ENCODE data around the gene SPATA9. TPM values are rescaled to one million over a fixed set of nuclear protein-coding genes. Genes with fewer than 3 reads are reported as not detected.
A peak's percentile ranks its signal among the peaks of the same experiment; 100 is the strongest.

Gene SPATA9
- total and polyA plus RNA-seq, 9 of the 15 experiments (the other 6 are each of a cell fraction or from before 2014, with no cell fraction given), result 0.16 to 5.5 (median 0.39) TPM; not detected in 3

GRCh38 chr5:95729115-95730010, 46.6 kb upstream of the SPATA9 start (continued):
- TF ChIP-seq ZHX1 (conservative IDR thresholded peaks at IDR 0.05; ENCODE audit: low read length), result no peak
- TF ChIP-seq ZNF583 (CRISPR knock-in tag; IDR thresholded peaks at IDR 0.05), result no peak
- TF ChIP-seq ZNF165 (CRISPR knock-in tag; IDR thresholded peaks at IDR 0.05; ENCODE audit: borderline replicate concordance), result no peak
- TF ChIP-seq ZNF444 (CRISPR knock-in tag; IDR thresholded peaks at IDR 0.05), result peak; percentile 12; the same call in 1 of the 2 replicates
- no peak; the same call in 1 of the 2 replicates for TF ChIP-seq HMG20B (CRISPR knock-in tag; IDR thresholded peaks at IDR 0.05)
- peak in 1 of 2 experiments; percentile 33; a peak in 2 of 4 replicates for TF ChIP-seq MAZ (CRISPR knock-in tag; conservative IDR thresholded peaks at IDR 0.05 in 1 of 2, IDR thresholded peaks at IDR 0.05 in 1 of 2)
- TF ChIP-seq ZKSCAN1 (IDR thresholded peaks at IDR 0.05; ENCODE audit: low read depth, low read length), result no peak
- TF ChIP-seq GTF2B (IDR thresholded peaks at IDR 0.05; ENCODE audit: extremely low read depth, insufficient read length), result no peak
- peak; percentile 78; the same call in 1 of the 2 replicates for TF ChIP-seq BRD4 (IDR thresholded peaks at IDR 0.05)
- TF ChIP-seq SOX6 (IDR thresholded peaks at IDR 0.05), result no peak; the same call in 1 of the 2 replicates
- no peak for TF ChIP-seq ZFPM2 (CRISPR knock-in tag; IDR thresholded peaks at IDR 0.05)
- TF ChIP-seq ZSCAN29 (IDR thresholded peaks at IDR 0.05), result no peak
- TF ChIP-seq MAFF (IDR thresholded peaks at IDR 0.05; ENCODE audit: low read length), result no peak
- no peak for TF ChIP-seq ZZZ3 (IDR thresholded peaks at IDR 0.05)
- peak; percentile 31 for TF ChIP-seq BRD9 (IDR thresholded peaks at IDR 0.05; ENCODE audit: low read depth, partially characterized antibody)
- peak in 1 of 2 experiments; percentile 57; a peak in 1 of 4 replicates for TF ChIP-seq TBL1XR1 (IDR thresholded peaks at IDR 0.05; ENCODE audit: low read length in 2 of 2)
- 0 out of 2 replicates have a peak, but pooled peaks have one; percentile 31 for TF ChIP-seq NFRKB (IDR thresholded peaks at IDR 0.05; ENCODE audit: low read depth)
- TF ChIP-seq ZNF511 (CRISPR knock-in tag; IDR thresholded peaks at IDR 0.05), result no peak
- no peak for TF ChIP-seq HES1 (IDR thresholded peaks at IDR 0.05; ENCODE audit: low read depth)
- TF ChIP-seq RBM15 (IDR thresholded peaks at IDR 0.05; ENCODE audit: insufficient read depth, low read length), result no peak
- no peak for TF ChIP-seq POU5F1 (IDR thresholded peaks at IDR 0.05; ENCODE audit: borderline replicate concordance, low read depth, low read length, partially characterized antibody)
- TF ChIP-seq ZNF398 (CRISPR knock-in tag; IDR thresholded peaks at IDR 0.05), result no peak
